ENCODE data around the gene SALL3. TPM values are rescaled to one million over a fixed set of nuclear protein-coding genes. Genes with fewer than 3 reads are reported as not detected.

The SALL3 gene
- total and polyA plus RNA-seq, 2 donors (not counting 3 experiments of a cell fraction or from before 2014, with no cell fraction given), result not detected

DNA sequence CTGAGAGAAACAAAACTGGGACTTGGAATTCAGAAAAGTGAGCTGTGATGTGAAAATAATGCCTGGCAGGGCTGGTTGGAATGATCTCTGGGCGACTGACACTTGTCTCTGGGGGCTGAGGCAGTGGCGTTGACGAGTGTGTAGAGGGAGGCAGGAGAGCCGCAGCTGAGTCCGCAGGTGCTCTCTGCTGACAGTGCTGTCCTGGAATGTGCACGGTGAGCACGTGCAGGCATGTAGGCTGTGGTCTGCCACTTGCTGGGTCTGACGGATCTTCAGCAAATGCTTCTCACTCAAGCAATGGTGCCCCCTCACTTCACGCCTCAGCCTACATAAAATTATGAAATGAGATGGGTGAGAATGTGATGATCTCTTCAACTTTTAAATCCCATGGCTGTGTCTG, 51.1 kb downstream of the SALL3 start:
- POLR2A ChIA-PET, result no interaction called here
- FAIRE-seq (no peak), DNase-seq (ENCODE audit: low read depth, low spot score) (no peak)

More for the DNA sequence above, 51.1 kb downstream of the SALL3 start:
- Histone ChIP-seq H3K79me2 (ENCODE audit: control insufficient read depth, insufficient read depth, low read length) (no peaks in the 10 kb centered on the region), H3K9me3 (replicated peaks; ENCODE audit: control insufficient read depth, insufficient read depth, low read length) (no peaks in the 10 kb centered on the region), H3K27me3 (ENCODE audit: control insufficient read depth in 2 of 2, insufficient read depth in 2 of 2, low read length in 2 of 2) (no peaks in the 10 kb centered on the region), H3K9ac (replicated peaks; ENCODE audit: extremely low read depth, insufficient read depth, low read length) (no peak overlapping the region), H2AFZ (ENCODE audit: low read depth, low read length) (no peak overlapping the region), H3K9me1 (replicated peaks; ENCODE audit: control insufficient read depth, extremely low read depth, insufficient read depth, low read length) (no peaks in the 10 kb centered on the region), H3K4me2 (ENCODE audit: insufficient read depth, low read length) (no peak overlapping the region), H3K27ac (ENCODE audit: insufficient read depth, low read depth, low read length) (no peak overlapping the region), H3K4me1 (ENCODE audit: control insufficient read depth, extremely low read depth, insufficient read depth, low read length) (no peaks in the 10 kb centered on the region), H3K4me3 (replicated peaks in 1 of 3; ENCODE audit: insufficient read depth in 1 of 3, low read depth in 1 of 3, low read length in 3 of 3) (no peak overlapping the region), H4K20me1 (replicated peaks; ENCODE audit: control insufficient read depth, extremely low read depth, insufficient read depth, low read length) (no peaks in the 10 kb centered on the region), H3K36me3 (ENCODE audit: control insufficient read depth in 2 of 2, extremely low read depth in 1 of 2, insufficient read depth in 2 of 2, low read length in 2 of 2) (no peaks in the 10 kb centered on the region)
- TF ChIP-seq POLR2AphosphoS5 (IDR thresholded peaks at IDR 0.05; ENCODE audit: insufficient read depth, low read depth, low read length) (no peak), FOS (IDR thresholded peaks at IDR 0.05; ENCODE audit: borderline replicate concordance, insufficient read depth, low read length) (no peak), EZH2 (IDR thresholded peaks at IDR 0.05; ENCODE audit: borderline replicate concordance, low read depth, low read length, severe bottlenecking) (no peak), JUN (IDR thresholded peaks at IDR 0.05; ENCODE audit: borderline replicate concordance, insufficient read depth, insufficient read length, low read depth) (no peak), GATA2 (IDR thresholded peaks at IDR 0.05; ENCODE audit: insufficient read depth, insufficient read length, low read depth, low read length) (no peak), POLR2A (IDR thresholded peaks at IDR 0.05; ENCODE audit: low read depth, low read length) (no peak), MYC (IDR thresholded peaks at IDR 0.05; ENCODE audit: low read depth, low read length) (no peak)
- TF ChIP-seq, protein P1, sequence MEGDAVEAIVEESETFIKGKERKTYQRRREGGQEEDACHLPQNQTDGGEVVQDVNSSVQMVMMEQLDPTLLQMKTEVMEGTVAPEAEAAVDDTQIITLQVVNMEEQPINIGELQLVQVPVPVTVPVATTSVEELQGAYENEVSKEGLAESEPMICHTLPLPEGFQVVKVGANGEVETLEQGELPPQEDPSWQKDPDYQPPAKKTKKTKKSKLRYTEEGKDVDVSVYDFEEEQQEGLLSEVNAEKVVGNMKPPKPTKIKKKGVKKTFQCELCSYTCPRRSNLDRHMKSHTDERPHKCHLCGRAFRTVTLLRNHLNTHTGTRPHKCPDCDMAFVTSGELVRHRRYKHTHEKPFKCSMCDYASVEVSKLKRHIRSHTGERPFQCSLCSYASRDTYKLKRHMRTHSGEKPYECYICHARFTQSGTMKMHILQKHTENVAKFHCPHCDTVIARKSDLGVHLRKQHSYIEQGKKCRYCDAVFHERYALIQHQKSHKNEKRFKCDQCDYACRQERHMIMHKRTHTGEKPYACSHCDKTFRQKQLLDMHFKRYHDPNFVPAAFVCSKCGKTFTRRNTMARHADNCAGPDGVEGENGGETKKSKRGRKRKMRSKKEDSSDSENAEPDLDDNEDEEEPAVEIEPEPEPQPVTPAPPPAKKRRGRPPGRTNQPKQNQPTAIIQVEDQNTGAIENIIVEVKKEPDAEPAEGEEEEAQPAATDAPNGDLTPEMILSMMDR (IDR thresholded peaks at IDR 0.05; ENCODE audit: extremely low read depth in 1 of 2, insufficient read depth in 1 of 2, low read depth in 1 of 2, low read length in 2 of 2), result no peak
- TF ChIP-seq, protein P2, sequence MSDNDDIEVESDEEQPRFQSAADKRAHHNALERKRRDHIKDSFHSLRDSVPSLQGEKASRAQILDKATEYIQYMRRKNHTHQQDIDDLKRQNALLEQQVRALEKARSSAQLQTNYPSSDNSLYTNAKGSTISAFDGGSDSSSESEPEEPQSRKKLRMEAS (IDR thresholded peaks at IDR 0.05; ENCODE audit: insufficient read depth, insufficient read length), result no peak
- no TSS peak for BruUV-seq (replicated peaks)
- CTCF ChIA-PET, result no interaction called here
- dilution Hi-C loops (cut with MboI; ENCODE audit: extremely low pct_ligation_motif_present, low sequenced_read_pairs), result no loop called here
- intact Hi-C loops (cut with micrococcal nuclease), result no loop called here

Measured in endothelial cell of umbilical vein (primary cell).